Astrocyte (in vitro differentiated cells and primary cell): ENCODE results near the gene TACR2.

Experiments used
- CTCF ChIP-seq: IDR thresholded peaks from 2 replicates; pipeline ENCODE4 v1.5.1; 2011; ENCODE audit warnings: low read depth, mild to moderate bottlenecking, inconsistent platforms, low read length, moderate library complexity; ENCODE audit not compliant: insufficient read depth
- EZH2 ChIP-seq: IDR thresholded peaks from 2 replicates; pipeline ENCODE4 v1.6.1; 2012; ENCODE audit warnings: mild to moderate bottlenecking, low read length, inconsistent platforms; ENCODE audit not compliant: insufficient read depth

DNA sequence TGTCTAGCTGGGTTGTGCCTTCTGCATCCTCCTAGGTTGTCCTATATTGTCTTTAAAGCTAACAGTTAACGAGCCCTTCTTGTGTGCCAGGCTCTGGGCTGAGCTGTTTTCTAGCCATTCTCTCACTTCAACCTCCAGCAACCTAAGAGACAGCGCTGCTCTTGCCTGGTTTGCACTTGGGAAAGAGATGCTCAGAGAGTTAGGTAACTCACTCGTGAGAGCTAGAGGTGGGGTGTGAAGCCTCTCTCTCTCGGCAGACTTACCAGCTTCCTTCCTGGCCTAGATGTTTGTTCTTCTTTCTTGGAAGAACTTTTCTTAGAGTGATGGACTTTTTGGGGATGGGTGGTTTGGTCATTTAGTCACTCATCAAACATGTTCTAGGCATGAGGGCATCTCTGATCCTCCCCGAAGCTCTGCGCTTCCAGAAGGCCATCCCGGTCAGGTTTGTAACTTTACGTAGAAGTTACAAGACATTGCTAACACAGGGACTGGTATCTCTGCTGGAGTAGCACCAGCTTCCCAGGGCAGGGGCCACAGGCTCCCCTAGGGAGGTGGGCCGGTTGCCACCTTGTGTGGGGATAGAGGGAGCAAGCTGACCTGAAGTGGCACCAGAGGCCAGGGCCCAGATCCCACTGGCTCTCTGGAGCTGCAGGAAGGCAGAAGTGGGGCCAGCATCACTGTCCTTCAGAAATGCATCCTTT, 48.9 kb upstream of the TACR2 start:
- TF ChIP-seq CTCF (no peak), EZH2 (no peak)
